ENCODE data around the gene UNC13C. TPM values are rescaled to one million over a fixed set of nuclear protein-coding genes. Genes with fewer than 3 reads are reported as not detected.

Gene UNC13C
- total RNA-seq, 2 experiments from 2014 or later, result not detected

DNA sequence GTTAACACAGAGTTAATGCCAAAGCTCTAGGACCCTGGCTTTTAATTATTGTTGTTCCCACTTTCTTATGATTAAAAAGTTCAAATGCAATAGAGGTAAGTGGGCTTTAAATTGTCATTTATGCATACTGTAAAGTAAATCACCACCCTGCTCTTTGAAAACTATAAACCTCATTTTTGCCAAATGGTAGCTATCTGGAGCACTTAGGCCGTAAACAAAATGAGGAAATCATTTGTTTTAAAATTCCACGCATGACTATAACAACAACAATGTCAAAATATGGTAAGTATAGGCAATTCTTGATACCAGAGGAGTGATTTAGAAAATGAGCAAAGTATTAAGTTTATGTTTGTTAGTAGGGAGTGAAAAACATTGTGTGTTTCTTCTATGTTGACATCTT lies 1.8 kb downstream of the UNC13C start:
- no peak for TF ChIP-seq EZH2phosphoT487 (IDR thresholded peaks at IDR 0.05; ENCODE audit: borderline replicate concordance, low read depth, low read length)
- TF ChIP-seq, protein P1, sequence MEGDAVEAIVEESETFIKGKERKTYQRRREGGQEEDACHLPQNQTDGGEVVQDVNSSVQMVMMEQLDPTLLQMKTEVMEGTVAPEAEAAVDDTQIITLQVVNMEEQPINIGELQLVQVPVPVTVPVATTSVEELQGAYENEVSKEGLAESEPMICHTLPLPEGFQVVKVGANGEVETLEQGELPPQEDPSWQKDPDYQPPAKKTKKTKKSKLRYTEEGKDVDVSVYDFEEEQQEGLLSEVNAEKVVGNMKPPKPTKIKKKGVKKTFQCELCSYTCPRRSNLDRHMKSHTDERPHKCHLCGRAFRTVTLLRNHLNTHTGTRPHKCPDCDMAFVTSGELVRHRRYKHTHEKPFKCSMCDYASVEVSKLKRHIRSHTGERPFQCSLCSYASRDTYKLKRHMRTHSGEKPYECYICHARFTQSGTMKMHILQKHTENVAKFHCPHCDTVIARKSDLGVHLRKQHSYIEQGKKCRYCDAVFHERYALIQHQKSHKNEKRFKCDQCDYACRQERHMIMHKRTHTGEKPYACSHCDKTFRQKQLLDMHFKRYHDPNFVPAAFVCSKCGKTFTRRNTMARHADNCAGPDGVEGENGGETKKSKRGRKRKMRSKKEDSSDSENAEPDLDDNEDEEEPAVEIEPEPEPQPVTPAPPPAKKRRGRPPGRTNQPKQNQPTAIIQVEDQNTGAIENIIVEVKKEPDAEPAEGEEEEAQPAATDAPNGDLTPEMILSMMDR (conservative IDR thresholded peaks at IDR 0.05; ENCODE audit: low read length), result no peak
- ChIA-PET POLR2A (no interaction called here), CTCF (ENCODE audit: unreplicated experiment) (no interaction called here)
- Histone ChIP-seq H3K9me2 (ENCODE audit: insufficient read depth, low read length) (no peaks in the 10 kb centered on the region), H3K4me1 (ENCODE audit: insufficient read depth, low read length, poor library complexity, severe bottlenecking) (no peaks in the 10 kb centered on the region), H3K27ac (ENCODE audit: low read depth, low read length, poor library complexity, severe bottlenecking) (no peak overlapping the region), H3K4me2 (ENCODE audit: low read length) (no peak overlapping the region), H3K9me3 (ENCODE audit: low read length) (no peaks in the 10 kb centered on the region), H4K20me1 (ENCODE audit: insufficient read depth, low read length) (no peaks in the 10 kb centered on the region), H3K36me3 (ENCODE audit: insufficient read depth, low read length) (no peaks in the 10 kb centered on the region), H3K4me3 (ENCODE audit: low read depth, low read length, poor library complexity, severe bottlenecking) (no peak overlapping the region), H3K79me2 (ENCODE audit: insufficient read depth, low read depth, low read length) (no peaks in the 10 kb centered on the region), H2AFZ (ENCODE audit: low read length) (no peak overlapping the region)
- BruUV-seq (replicated peaks), result no TSS peak
- intact Hi-C loops (cut with micrococcal nuclease; ENCODE audit: unreplicated experiment), result no loop called here
- DNase-seq (ENCODE audit: low spot score), result no peak

DNA sequence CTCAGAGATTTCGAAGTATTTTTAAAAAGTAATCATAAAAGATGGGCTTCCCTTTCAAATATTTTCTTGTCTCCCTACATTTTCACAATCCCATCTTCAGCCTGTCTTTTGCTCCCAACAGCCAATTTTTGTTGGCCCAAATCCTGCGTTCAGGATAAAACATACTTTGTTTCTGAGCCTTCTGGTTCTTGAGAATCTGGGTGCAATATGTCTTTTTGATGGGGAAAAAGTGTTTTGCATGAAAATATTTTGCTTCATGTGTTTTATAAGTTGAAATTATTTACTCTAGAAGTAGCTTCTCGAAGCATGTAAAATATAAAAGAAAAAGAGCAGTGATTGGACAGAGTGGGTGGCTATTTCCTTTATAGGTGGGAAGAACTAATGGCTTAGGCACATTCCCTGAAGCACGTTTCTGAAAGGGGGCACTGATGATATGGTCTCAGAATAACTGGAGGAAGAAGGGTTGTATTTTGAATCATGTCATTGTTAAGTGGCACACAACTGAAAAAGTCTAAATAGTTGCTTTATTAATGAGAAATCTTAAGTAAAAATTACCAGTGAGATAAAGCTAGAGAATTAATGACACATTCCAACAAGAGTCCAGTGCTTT lies 3.9 kb downstream of the UNC13C start:
- no peaks in the 10 kb centered on the region for H3K9me3 ChIP-seq (ENCODE audit: low read length)
- POLR2A ChIA-PET, result no interaction called here
- H2AFZ ChIP-seq (ENCODE audit: low read length), result no peak overlapping the region
- no peaks in the 10 kb centered on the region for H3K4me1 ChIP-seq (ENCODE audit: insufficient read depth, low read length, poor library complexity, severe bottlenecking)
- H3K9me2 ChIP-seq (ENCODE audit: insufficient read depth, low read length), result no peaks in the 10 kb centered on the region
- CTCF ChIA-PET (ENCODE audit: unreplicated experiment), result no interaction called here
- intact Hi-C loops (cut with micrococcal nuclease; ENCODE audit: unreplicated experiment), result no loop called here
- no peak for TF ChIP-seq EZH2phosphoT487 (IDR thresholded peaks at IDR 0.05; ENCODE audit: borderline replicate concordance, low read depth, low read length)
- TF ChIP-seq, protein P1 (conservative IDR thresholded peaks at IDR 0.05; ENCODE audit: low read length), result no peak
- H3K36me3 ChIP-seq (ENCODE audit: insufficient read depth, low read length), result no peaks in the 10 kb centered on the region
- no peaks in the 10 kb centered on the region for H4K20me1 ChIP-seq (ENCODE audit: insufficient read depth, low read length)
- no peak overlapping the region for H3K27ac ChIP-seq (ENCODE audit: low read depth, low read length, poor library complexity, severe bottlenecking)
- H3K4me2 ChIP-seq (ENCODE audit: low read length), result no peak overlapping the region
- no peak overlapping the region for H3K4me3 ChIP-seq (ENCODE audit: low read depth, low read length, poor library complexity, severe bottlenecking)
- no TSS peak for BruUV-seq (replicated peaks)
- no peaks in the 10 kb centered on the region for H3K79me2 ChIP-seq (ENCODE audit: insufficient read depth, low read depth, low read length)
- no peak for DNase-seq (ENCODE audit: low spot score)

DNA sequence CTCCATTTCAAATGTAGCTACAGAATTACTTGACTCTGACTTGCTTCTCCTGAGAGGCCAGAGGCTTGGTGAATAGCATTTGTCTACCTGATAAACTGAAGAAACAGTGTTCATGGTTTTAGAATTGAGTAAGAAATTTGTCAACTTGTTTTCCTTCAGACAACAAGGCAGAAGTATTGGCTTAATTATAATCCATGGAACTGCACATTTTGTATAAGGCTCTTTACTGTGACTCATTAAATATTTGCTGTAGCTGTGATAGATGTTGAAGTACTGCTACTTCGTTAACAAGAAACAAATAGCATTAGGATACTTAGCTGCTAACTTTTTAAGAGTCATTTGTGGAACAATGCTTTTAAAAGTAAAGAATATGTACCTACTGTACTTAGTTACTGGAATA lies 4.6 kb downstream of the UNC13C start:
- no peak for TF ChIP-seq EZH2phosphoT487 (IDR thresholded peaks at IDR 0.05; ENCODE audit: borderline replicate concordance, low read depth, low read length)
- TF ChIP-seq, protein P1 (conservative IDR thresholded peaks at IDR 0.05; ENCODE audit: low read length), result no peak
- no peak for DNase-seq (ENCODE audit: low spot score)
- H3K9me2 ChIP-seq (ENCODE audit: insufficient read depth, low read length), result no peaks in the 10 kb centered on the region
- no peak overlapping the region for H2AFZ ChIP-seq (ENCODE audit: low read length)
- intact Hi-C loops (cut with micrococcal nuclease; ENCODE audit: unreplicated experiment), result no loop called here
- H4K20me1 ChIP-seq (ENCODE audit: insufficient read depth, low read length), result no peaks in the 10 kb centered on the region
- H3K9me3 ChIP-seq (ENCODE audit: low read length), result no peaks in the 10 kb centered on the region
- H3K36me3 ChIP-seq (ENCODE audit: insufficient read depth, low read length), result no peaks in the 10 kb centered on the region
- H3K27ac ChIP-seq (ENCODE audit: low read depth, low read length, poor library complexity, severe bottlenecking), result no peak overlapping the region
- ChIA-PET POLR2A (no interaction called here), CTCF (ENCODE audit: unreplicated experiment) (no interaction called here)
- no peak overlapping the region for H3K4me3 ChIP-seq (ENCODE audit: low read depth, low read length, poor library complexity, severe bottlenecking)
- H3K4me1 ChIP-seq (ENCODE audit: insufficient read depth, low read length, poor library complexity, severe bottlenecking), result no peaks in the 10 kb centered on the region
- no peak overlapping the region for H3K4me2 ChIP-seq (ENCODE audit: low read length)
- no TSS peak for BruUV-seq (replicated peaks)
- H3K79me2 ChIP-seq (ENCODE audit: insufficient read depth, low read depth, low read length), result no peaks in the 10 kb centered on the region

Data from OCI-LY7 (cell line).